ENCODE results near the gene ATP7B.

The ATP7B gene

GRCh38 chr13:51894239-51894638 lies 117.0 kb downstream of the ATP7B start:
- DNase-seq (ENCODE audit: low spot score), result no peak

GRCh38 chr13:51892657-51893056 lies 118.6 kb downstream of the ATP7B start:
- no peak for DNase-seq (ENCODE audit: low spot score)

GRCh38 chr13:51887468-51887867 lies 123.8 kb downstream of the ATP7B start:
- no peak for DNase-seq (ENCODE audit: low spot score)

GRCh38 chr13:51885651-51886050 lies 125.6 kb downstream of the ATP7B start:
- no peak for DNase-seq (ENCODE audit: low spot score)

GRCh38 chr13:51883226-51883600 lies 128.0 kb downstream of the ATP7B start:
- no peak for DNase-seq (ENCODE audit: low spot score)

Measured in activated CD4-positive, alpha-beta T cell treated with anti-CD3 and anti-CD28 coated beads, Interleukin-2, Interleukin-4, amounts not matched to agents 100 ng/mL and 50 ng/mL, durations not matched to agents 16 hours and 8 hours (primary cell).